Right renal cortex interstitium (tissue), 3 donors: ENCODE measurements around the gene PRKCH. TPM values are rescaled to one million over a fixed set of nuclear protein-coding genes. Genes with fewer than 3 reads are reported as not detected.

Source experiments
- DNase-seq, 3 donors: peaks; one replicate each; pipeline ENCODE4 v3.0.0-alpha.2; 2013; ENCODE audit warnings: low read depth in 3 of 3, low spot score in 2 of 3
- polyA plus RNA-seq, 3 donors: library from polyadenylated mRNA; unstranded; fragments of 120-200 nt; gene quantifications; one replicate each; pipeline ENCODE4 v1.2.1, GENCODE V29; 2013; ENCODE audit not compliant: insufficient read length in 3 of 3

The PRKCH gene
- polyA plus RNA-seq, 3 donors: 17.5 to 20.1 (median 18.1) TPM

- DNase-seq: no peak
These were observed 217.2 kb downstream of the PRKCH start for GRCh38 chr14:61538464-61539022.

- no peak for DNase-seq
These were observed 218.3 kb downstream of the PRKCH start for GRCh38 chr14:61539631-61540030.

- DNase-seq: no peak
These were observed 219.6 kb downstream of the PRKCH start for GRCh38 chr14:61540931-61541330.

- no peak for DNase-seq
These were observed 221.7 kb downstream of the PRKCH start for GRCh38 chr14:61542848-61543790.

GRCh38 chr14:61543946-61544345, 222.6 kb downstream of the PRKCH start:
- DNase-seq: no peak

- DNase-seq: no peak
These were observed 223.3 kb downstream of the PRKCH start for GRCh38 chr14:61544448-61545330.

- DNase-seq: no peak
These were observed 224.5 kb downstream of the PRKCH start for GRCh38 chr14:61545726-61546455.

- no peak for DNase-seq
These were observed 226.0 kb downstream of the PRKCH start for GRCh38 chr14:61547186-61548069.

- no peak for DNase-seq
These were observed 228.0 kb downstream of the PRKCH start for GRCh38 chr14:61549425-61549824.

- DNase-seq: no peak
These were observed 230.0 kb downstream of the PRKCH start for GRCh38 chr14:61551384-61551783.

GRCh38 chr14:61552241-61552640, 230.9 kb downstream of the PRKCH start:
- DNase-seq: no peak

- no peak for DNase-seq
These were observed 232.6 kb downstream of the PRKCH start for GRCh38 chr14:61553730-61554641.

GRCh38 chr14:61555056-61555838, 233.9 kb downstream of the PRKCH start:
- DNase-seq: no peak

GRCh38 chr14:61556455-61556854, 235.1 kb downstream of the PRKCH start:
- DNase-seq: no peak

- DNase-seq: no peak
These were observed 235.9 kb downstream of the PRKCH start for GRCh38 chr14:61557262-61557661.

GRCh38 chr14:61557854-61558253, 236.5 kb downstream of the PRKCH start:
- DNase-seq: no peak

GRCh38 chr14:61558271-61558670, 236.9 kb downstream of the PRKCH start:
- no peak for DNase-seq
